Mononuclear cell (primary cell): ENCODE results near the gene ZNF423. TPM values are rescaled to one million over a fixed set of nuclear protein-coding genes. Genes with fewer than 3 reads are reported as not detected.

Experiments used
- H3K27me3 ChIP-seq: 2 replicates; pipeline ENCODE4 v1.6.0; 2011; ENCODE audit warnings: low read length, control low read depth; ENCODE audit not compliant: insufficient read depth
- H3K4me1 ChIP-seq: 2 replicates; pipeline ENCODE4 v1.5.1; 2011; ENCODE audit warnings: mild to moderate bottlenecking, low read length, control low read depth; ENCODE audit not compliant: insufficient read depth
- H3K4me3 ChIP-seq: 2 replicates; pipeline ENCODE4 v1.5.1; 2011; ENCODE audit warnings: mild to moderate bottlenecking, low read length, moderate library complexity
- H3K9me3 ChIP-seq: 2 replicates; pipeline ENCODE4 v1.5.1; 2011; ENCODE audit warnings: low read depth, mild to moderate bottlenecking, control low read depth, low read length
- total RNA-seq: library from RNA; depleted of rRNA; stranded (reverse); fragments of >200 nt; gene quantifications from one replicate; pipeline ENCODE4 v1.2.3, GENCODE V29; 2012

The ZNF423 gene
- total RNA-seq, 1 donor: under 0.01 TPM

- Histone ChIP-seq H3K9me3 (no peaks in the 10 kb centered on the region), H3K4me3 (no peak overlapping the region), H3K4me1 (no peaks in the 10 kb centered on the region), H3K27me3 (no peaks in the 10 kb centered on the region)
Measured at GRCh38 chr16:49453021-49453420, 402.9 kb downstream of the ZNF423 start.

- H3K27me3 ChIP-seq: no peaks in the 10 kb centered on the region
- H3K9me3 ChIP-seq: no peaks in the 10 kb centered on the region
- H3K4me3 ChIP-seq: no peak overlapping the region
- no peaks in the 10 kb centered on the region for H3K4me1 ChIP-seq
Measured at GRCh38 chr16:49452578-49452977, 403.3 kb downstream of the ZNF423 start.

- H3K9me3 ChIP-seq: no peaks in the 10 kb centered on the region
- no peak overlapping the region for H3K4me3 ChIP-seq
- no peaks in the 10 kb centered on the region for H3K4me1 ChIP-seq
- H3K27me3 ChIP-seq: no peaks in the 10 kb centered on the region
Measured at GRCh38 chr16:49452108-49452507, 403.8 kb downstream of the ZNF423 start.

GRCh38 chr16:49446805-49447204, 409.1 kb downstream of the ZNF423 start:
- Histone ChIP-seq H3K4me3 (no peak overlapping the region), H3K27me3 (no peaks in the 10 kb centered on the region), H3K9me3 (no peaks in the 10 kb centered on the region), H3K4me1 (peaks cover 4% of the 10 kb centered on the region)

- Histone ChIP-seq H3K27me3 (no peaks in the 10 kb centered on the region), H3K4me1 (peaks cover 15% of the 10 kb centered on the region), H3K9me3 (no peaks in the 10 kb centered on the region), H3K4me3 (no peak overlapping the region)
Measured at GRCh38 chr16:49443576-49443975, 412.3 kb downstream of the ZNF423 start.

- Histone ChIP-seq H3K4me1 (peaks cover 15% of the 10 kb centered on the region), H3K9me3 (no peaks in the 10 kb centered on the region), H3K27me3 (no peaks in the 10 kb centered on the region), H3K4me3 (no peak overlapping the region)
Measured at GRCh38 chr16:49442805-49443204, 413.1 kb downstream of the ZNF423 start.

- H3K4me1 ChIP-seq: peaks cover 15% of the 10 kb centered on the region
- H3K9me3 ChIP-seq: no peaks in the 10 kb centered on the region
- no peaks in the 10 kb centered on the region for H3K27me3 ChIP-seq
- no peak overlapping the region for H3K4me3 ChIP-seq
Measured at GRCh38 chr16:49441366-49441780, 414.5 kb downstream of the ZNF423 start.

- Histone ChIP-seq H3K4me3 (no peak overlapping the region), H3K27me3 (no peaks in the 10 kb centered on the region), H3K4me1 (peaks cover 15% of the 10 kb centered on the region), H3K9me3 (no peaks in the 10 kb centered on the region)
Measured at GRCh38 chr16:49440156-49441065, 415.5 kb downstream of the ZNF423 start.

GRCh38 chr16:49439676-49440075, 416.2 kb downstream of the ZNF423 start:
- Histone ChIP-seq H3K4me3 (no peak overlapping the region), H3K9me3 (no peaks in the 10 kb centered on the region), H3K27me3 (no peaks in the 10 kb centered on the region), H3K4me1 (peaks cover 15% of the 10 kb centered on the region)

GRCh38 chr16:49439050-49439449, 416.9 kb downstream of the ZNF423 start:
- H3K27me3 ChIP-seq: no peaks in the 10 kb centered on the region
- no peak overlapping the region for H3K4me3 ChIP-seq
- H3K4me1 ChIP-seq: peaks cover 15% of the 10 kb centered on the region
- no peaks in the 10 kb centered on the region for H3K9me3 ChIP-seq

Other genes starting within 250 kb of the ZNF423 start
- 55.4 TPM for gene CNEP1R1, start 169.1 kb upstream of the ZNF423 start, total RNA-seq
- gene HEATR3, start 209.9 kb upstream of the ZNF423 start, total RNA-seq: 12.5 TPM